Right lobe of liver (tissue), 4 donors: ENCODE results near the gene PRDM12.

Experiments
- POLR2A ChIP-seq: fragments of 450-650 bp; IDR thresholded peaks from one replicate; pipeline ENCODE4 v1.6.1; 2017; ENCODE audit warnings: antibody characterized with exemption, mild to moderate bottlenecking
- TF ChIP-seq, protein P1 (sequence below), 4 donors: fragments of 200-600 bp in 3 of 4; fragments of 450-650 bp in 1 of 4; IDR thresholded peaks; one replicate each; pipeline versions ENCODE4 v1.5.1 to v1.8.0; 2016 to 2022; ENCODE audit warnings: antibody characterized with exemption in 4 of 4, mild to moderate bottlenecking in 2 of 4
- donor health status: DM: no; HTN: no; CAD: no.
- donor health status: DM: no; HTN: no; CAD: no.
- donor health status: DM: no; HTN: yes; CAD: no.

DNA sequence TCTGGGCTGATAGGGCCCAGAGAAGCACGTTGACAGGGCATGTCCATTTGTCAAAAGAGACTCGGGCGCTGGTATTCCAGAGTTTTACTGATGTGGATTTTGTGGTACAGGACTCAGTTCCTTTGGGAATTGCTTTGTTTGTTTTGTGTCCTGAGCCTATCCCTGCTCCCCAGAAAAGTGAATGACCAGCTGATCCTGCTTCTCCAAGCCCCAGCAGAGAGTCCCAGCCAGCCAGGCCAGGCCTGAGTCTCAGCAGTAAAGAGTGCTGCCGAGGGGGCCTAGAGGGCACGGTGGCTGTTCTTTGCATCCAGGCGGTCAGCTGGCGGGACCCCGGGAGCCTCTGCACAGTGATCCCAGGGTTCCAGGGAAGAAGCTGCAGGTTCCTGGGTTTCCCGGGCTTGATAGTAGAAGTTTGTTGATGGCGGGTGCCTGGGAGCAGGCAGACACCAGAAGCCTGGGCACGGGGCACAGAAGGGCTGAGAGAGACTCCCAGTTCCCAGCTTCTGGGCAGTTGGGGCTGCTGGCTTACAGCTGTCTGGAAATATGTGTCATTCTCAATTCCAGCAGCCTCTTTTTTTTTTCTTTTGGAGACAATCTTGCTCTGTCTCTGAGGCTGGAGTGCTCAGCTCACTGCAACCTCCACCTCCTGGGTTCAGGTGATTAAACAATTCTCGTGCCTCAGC lies 8.7 kb downstream of the PRDM12 start:
- TF ChIP-seq, protein P1, sequence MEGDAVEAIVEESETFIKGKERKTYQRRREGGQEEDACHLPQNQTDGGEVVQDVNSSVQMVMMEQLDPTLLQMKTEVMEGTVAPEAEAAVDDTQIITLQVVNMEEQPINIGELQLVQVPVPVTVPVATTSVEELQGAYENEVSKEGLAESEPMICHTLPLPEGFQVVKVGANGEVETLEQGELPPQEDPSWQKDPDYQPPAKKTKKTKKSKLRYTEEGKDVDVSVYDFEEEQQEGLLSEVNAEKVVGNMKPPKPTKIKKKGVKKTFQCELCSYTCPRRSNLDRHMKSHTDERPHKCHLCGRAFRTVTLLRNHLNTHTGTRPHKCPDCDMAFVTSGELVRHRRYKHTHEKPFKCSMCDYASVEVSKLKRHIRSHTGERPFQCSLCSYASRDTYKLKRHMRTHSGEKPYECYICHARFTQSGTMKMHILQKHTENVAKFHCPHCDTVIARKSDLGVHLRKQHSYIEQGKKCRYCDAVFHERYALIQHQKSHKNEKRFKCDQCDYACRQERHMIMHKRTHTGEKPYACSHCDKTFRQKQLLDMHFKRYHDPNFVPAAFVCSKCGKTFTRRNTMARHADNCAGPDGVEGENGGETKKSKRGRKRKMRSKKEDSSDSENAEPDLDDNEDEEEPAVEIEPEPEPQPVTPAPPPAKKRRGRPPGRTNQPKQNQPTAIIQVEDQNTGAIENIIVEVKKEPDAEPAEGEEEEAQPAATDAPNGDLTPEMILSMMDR (IDR thresholded peaks at IDR 0.05): no peak
- no peak for TF ChIP-seq POLR2A
